Trophoblast cell (in vitro differentiated cells and primary cell): ENCODE results near the gene YOD1.

Experiments
- DNase-seq, 2 donors: peaks; one replicate each; pipeline ENCODE4 v3.0.0-alpha.2; 2016
- H2AFZ ChIP-seq: 2 replicates; pipeline ENCODE4 v1.6.1; 2013; ENCODE audit warnings: low read length, moderate library complexity, mild to moderate bottlenecking; ENCODE audit not compliant: insufficient read depth, poor library complexity
- H2AK5ac ChIP-seq: 2 replicates; pipeline ENCODE4 v1.6.1; 2013; ENCODE audit warnings: mild to moderate bottlenecking, low read length
- H2BK120ac ChIP-seq: 2 replicates; pipeline ENCODE4 v1.6.1; 2013; ENCODE audit warnings: low read length, mild to moderate bottlenecking, moderate library complexity; ENCODE audit not compliant: insufficient read depth, poor library complexity
- H2BK12ac ChIP-seq: 2 replicates; pipeline ENCODE4 v1.6.1; 2013; ENCODE audit warnings: mild to moderate bottlenecking, low read length, moderate library complexity
- H2BK5ac ChIP-seq: 2 replicates; pipeline ENCODE4 v1.6.1; 2013; ENCODE audit warnings: low read length, low read depth, moderate library complexity, mild to moderate bottlenecking; ENCODE audit not compliant: poor library complexity
- H3K14ac ChIP-seq: 2 replicates; pipeline ENCODE4 v1.6.1; 2013; ENCODE audit warnings: mild to moderate bottlenecking, low read length
- H3K18ac ChIP-seq: 2 replicates; pipeline ENCODE4 v1.6.1; 2013; ENCODE audit warnings: mild to moderate bottlenecking, low read length
- H3K23ac ChIP-seq: 2 replicates; pipeline ENCODE4 v1.6.1; 2013; ENCODE audit warnings: low read length
- H3K27ac ChIP-seq: 2 replicates; pipeline ENCODE4 v1.5.1; 2013; ENCODE audit warnings: low read depth, mild to moderate bottlenecking, inconsistent platforms, low read length, moderate library complexity
- H3K27me3 ChIP-seq: 2 replicates; pipeline ENCODE4 v1.6.1; 2013; ENCODE audit warnings: inconsistent platforms, mild to moderate bottlenecking, low read length, moderate library complexity; ENCODE audit not compliant: insufficient read depth
- H3K36me3 ChIP-seq, 2 experiments: 1 replicate in 1 of 2; 2 replicates in 1 of 2; pipeline ENCODE4 v1.6.1; 2013; ENCODE audit warnings: low read length in 2 of 2, mild to moderate bottlenecking in 2 of 2, moderate library complexity in 1 of 2; ENCODE audit not compliant: insufficient read depth in 2 of 2, control insufficient read depth in 1 of 2
- H3K4ac ChIP-seq: 2 replicates; pipeline ENCODE4 v1.6.1; 2013; ENCODE audit warnings: low read depth, mild to moderate bottlenecking, low read length, moderate library complexity
- H3K4me1 ChIP-seq, 2 experiments: 1 replicate in 1 of 2; 2 replicates in 1 of 2; pipeline ENCODE4 v1.6.1; 2013; ENCODE audit warnings: low read length in 2 of 2, mild to moderate bottlenecking in 2 of 2, moderate library complexity in 1 of 2; ENCODE audit not compliant: insufficient read depth in 2 of 2, control insufficient read depth in 1 of 2
- H3K4me2 ChIP-seq: 2 replicates; pipeline ENCODE4 v1.6.1; 2013; ENCODE audit warnings: inconsistent platforms, mild to moderate bottlenecking, low read length, moderate library complexity
- H3K4me3 ChIP-seq: 2 replicates; pipeline ENCODE4 v1.5.1; 2013; ENCODE audit warnings: mild to moderate bottlenecking, low read depth, low read length, inconsistent platforms
- H3K79me1 ChIP-seq: one replicate; pipeline ENCODE4 v1.6.1; 2013; ENCODE audit warnings: low read length
- H3K79me2 ChIP-seq: 2 replicates; pipeline ENCODE4 v1.6.1; 2013; ENCODE audit warnings: low read length, mild to moderate bottlenecking; ENCODE audit not compliant: control insufficient read depth, insufficient read depth, poor library complexity
- H3K9ac ChIP-seq: 2 replicates; pipeline ENCODE4 v1.6.1; 2013; ENCODE audit warnings: mild to moderate bottlenecking, low read length
- H3K9me3 ChIP-seq: 2 replicates; pipeline ENCODE4 v1.6.1; 2013; ENCODE audit warnings: low read depth, mild to moderate bottlenecking, control low read depth, inconsistent platforms, low read length; ENCODE audit not compliant: insufficient read depth
- H4K12ac ChIP-seq: 2 replicates; pipeline ENCODE4 v1.6.1; 2013; ENCODE audit warnings: low read depth, mild to moderate bottlenecking, low read length, moderate library complexity
- H4K8ac ChIP-seq: 2 replicates; pipeline ENCODE4 v1.6.1; 2013; ENCODE audit warnings: low read depth, mild to moderate bottlenecking, low read length, moderate library complexity
- H4K91ac ChIP-seq: one replicate; pipeline ENCODE4 v1.6.1; 2013; ENCODE audit warnings: low read depth, mild to moderate bottlenecking, low read length, moderate library complexity
- WGBS: extraction: QIAGEN DNeasy Blood & Tissue Kit; methylation state at CpG from one replicate; pipeline ENCODE4 v1.1.7; 2013; ENCODE audit warnings: missing lambda C conversion rate; ENCODE audit not compliant: insufficient read length, insufficient coverage; ENCODE audit errors: extremely low coverage; 5-methylcytosine and 5-hydroxymethylcytosine counted together

The YOD1 gene

DNA sequence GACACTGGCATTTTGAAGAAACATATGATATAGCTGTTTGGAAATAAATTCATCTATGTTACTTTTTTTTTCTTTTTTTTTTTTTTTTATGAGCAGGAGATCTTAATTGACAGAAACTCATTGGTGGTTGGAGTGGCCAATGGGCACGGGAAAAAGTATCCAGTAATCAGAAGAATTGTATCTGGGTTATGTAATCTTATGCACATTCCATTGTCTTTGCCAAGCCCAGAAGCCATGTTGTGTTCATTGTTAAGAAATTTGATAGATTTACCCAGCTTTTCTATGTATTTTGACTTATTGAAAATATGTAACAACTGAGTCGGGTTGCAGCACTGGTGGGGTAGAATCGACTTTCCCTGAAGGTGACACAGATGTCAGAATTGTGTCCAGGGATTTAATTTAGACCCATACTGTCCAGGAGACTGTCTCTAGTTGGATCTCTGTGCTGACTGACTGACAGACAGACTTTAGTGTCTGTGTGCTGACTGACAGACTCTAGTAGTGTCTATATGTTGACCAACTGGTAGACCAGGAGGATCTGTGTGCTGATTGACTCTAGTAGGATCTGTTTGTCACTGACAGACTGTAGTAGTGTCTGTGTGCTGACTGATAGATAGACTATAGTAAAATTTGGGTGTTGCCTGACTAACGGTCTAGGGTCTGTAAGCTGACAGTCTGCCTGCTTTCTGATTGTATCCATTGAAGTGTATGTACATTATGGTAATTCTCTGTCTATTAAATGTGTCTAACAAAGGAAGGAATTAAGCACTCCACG is 25.4 kb upstream of the YOD1 start:
- Histone ChIP-seq H3K27ac (no peak overlapping the region), H3K18ac (no peak overlapping the region), H3K4me1 (no peaks in the 10 kb centered on the region), H2BK120ac (no peak overlapping the region), H3K4ac (no peak overlapping the region), H3K79me1 (no peaks in the 10 kb centered on the region), H3K14ac (no peak overlapping the region), H3K4me3 (no peak overlapping the region), H4K91ac (no peak overlapping the region), H3K4me2 (no peak overlapping the region), H3K36me3 (peaks cover 6 to 9% of the 10 kb centered on the region in 2 experiments), H4K8ac (no peak overlapping the region), H3K23ac (no peak overlapping the region), H3K9ac (no peak overlapping the region), H2AFZ (no peak overlapping the region), H4K12ac (no peak overlapping the region), H3K27me3 (no peaks in the 10 kb centered on the region), H2AK5ac (no peak overlapping the region), H3K9me3 (peaks cover 2% of the 10 kb centered on the region), H3K79me2 (no peaks in the 10 kb centered on the region), H2BK5ac (no peak overlapping the region), H2BK12ac (no peak overlapping the region)
- no peak for DNase-seq
- no CpG with 5 or more reads among the region's 5 CpGs for WGBS

DNA sequence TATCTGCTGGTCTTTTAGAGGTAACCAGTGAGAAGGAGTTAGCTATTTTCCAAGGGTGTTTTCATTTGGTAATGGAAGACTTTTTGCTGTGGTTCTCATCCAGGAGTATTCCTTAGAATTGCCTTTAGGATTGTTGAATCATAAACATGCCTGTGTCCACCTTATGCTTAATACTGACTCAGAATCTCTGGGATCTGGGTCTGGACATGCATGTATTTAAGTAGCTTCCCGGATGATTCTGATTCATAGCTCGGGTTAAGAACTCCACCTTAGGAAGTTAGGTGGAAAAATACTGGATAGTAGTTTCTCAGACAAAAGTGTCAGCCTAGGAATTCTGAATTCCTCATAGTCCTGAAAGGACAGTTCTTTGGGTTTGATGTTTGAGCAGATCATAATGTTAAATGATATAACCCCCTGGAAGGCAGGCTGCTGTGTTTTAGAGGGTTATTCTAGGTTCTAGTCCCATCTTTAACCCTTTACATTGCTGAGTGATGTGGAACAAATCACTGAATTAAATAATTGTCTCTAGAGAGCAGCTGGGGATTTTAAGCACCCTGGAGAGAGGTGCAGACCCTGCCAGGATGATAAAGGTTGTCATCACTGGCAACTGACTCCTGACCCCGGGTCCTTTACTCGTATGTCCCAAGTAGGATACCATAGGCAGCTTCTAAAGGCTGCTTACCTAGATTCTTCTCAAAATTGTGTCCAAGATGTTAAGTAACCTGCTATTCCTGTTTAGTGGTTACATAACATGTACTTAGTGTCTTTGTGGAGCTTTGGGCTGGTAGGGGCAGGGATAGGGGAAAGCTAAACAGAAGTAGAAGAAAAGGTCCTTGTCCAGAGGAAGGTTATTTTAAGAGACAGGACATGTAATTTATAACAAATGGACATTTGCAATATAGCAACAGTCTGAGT is 23.2 kb upstream of the YOD1 start:
- WGBS = no CpG with 5 or more reads among the region's 4 CpGs
- no peaks in the 10 kb centered on the region for H3K79me1 ChIP-seq
- DNase-seq = peak in 1 of 2 donors; percentile 54

DNA sequence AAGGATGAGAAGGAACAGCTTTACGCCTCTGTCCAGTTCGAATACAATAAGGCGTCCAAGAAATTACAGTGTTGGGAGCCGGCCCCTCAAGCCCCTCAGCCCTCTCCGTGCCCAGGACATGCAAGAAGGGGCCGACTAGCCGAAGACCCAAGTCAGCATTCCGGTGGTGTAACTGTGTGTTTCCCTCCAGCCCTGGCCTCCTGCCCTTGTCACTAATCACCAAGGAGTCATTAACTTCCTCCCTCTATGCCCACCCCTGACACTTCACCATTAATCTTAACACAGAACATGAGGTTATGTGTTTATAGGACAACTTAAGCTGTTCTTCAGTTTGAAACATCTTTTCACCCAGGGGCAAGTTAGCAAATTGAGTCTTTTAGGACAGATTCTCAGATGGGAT is 21.2 kb upstream of the YOD1 start:
- no peak overlapping the region for H2AFZ ChIP-seq
- H3K4me3 ChIP-seq = no peak overlapping the region
- DNase-seq = no peak
- no peak overlapping the region for H2BK120ac ChIP-seq
- WGBS = no CpG with 5 or more reads among the region's 8 CpGs
- no peak overlapping the region for H4K12ac ChIP-seq
- H3K14ac ChIP-seq = no peak overlapping the region
- H3K27me3 ChIP-seq = no peaks in the 10 kb centered on the region
- no peaks in the 10 kb centered on the region for H3K9me3 ChIP-seq
- H3K36me3 ChIP-seq = peaks cover 15 to 18% of the 10 kb centered on the region in 2 experiments
- no peak overlapping the region for H3K4me2 ChIP-seq
- H2AK5ac ChIP-seq = no peak overlapping the region
- no peak overlapping the region for H3K9ac ChIP-seq
- H4K91ac ChIP-seq = no peak overlapping the region
- H3K23ac ChIP-seq = no peak overlapping the region
- H3K79me1 ChIP-seq = no peaks in the 10 kb centered on the region
- H3K18ac ChIP-seq = no peak overlapping the region
- no peak overlapping the region for H3K27ac ChIP-seq
- no peak overlapping the region for H2BK5ac ChIP-seq
- H3K4ac ChIP-seq = no peak overlapping the region
- no peaks in the 10 kb centered on the region for H3K4me1 ChIP-seq
- H4K8ac ChIP-seq = no peak overlapping the region
- no peaks in the 10 kb centered on the region for H3K79me2 ChIP-seq
- no peak overlapping the region for H2BK12ac ChIP-seq

More for the DNA sequence above, 23.2 kb upstream of the YOD1 start:
- no peak overlapping the region for H4K91ac ChIP-seq
- H3K4me3 ChIP-seq = no peak overlapping the region
- no peak overlapping the region for H2BK5ac ChIP-seq
- H3K9ac ChIP-seq = no peak overlapping the region
- H3K27me3 ChIP-seq = no peaks in the 10 kb centered on the region
- peaks cover 2% of the 10 kb centered on the region for H3K9me3 ChIP-seq
- H2AK5ac ChIP-seq = no peak overlapping the region
- no peak overlapping the region for H4K12ac ChIP-seq
- no peak overlapping the region for H3K23ac ChIP-seq
- no peak overlapping the region for H2BK120ac ChIP-seq
- H3K4me2 ChIP-seq = no peak overlapping the region
- H3K27ac ChIP-seq = no peak overlapping the region
- H3K18ac ChIP-seq = no peak overlapping the region
- no peak overlapping the region for H3K4ac ChIP-seq
- no peaks in the 10 kb centered on the region for H3K79me2 ChIP-seq
- no peak overlapping the region for H2AFZ ChIP-seq
- H3K4me1 ChIP-seq = no peaks in the 10 kb centered on the region
- no peak overlapping the region for H2BK12ac ChIP-seq
- no peak overlapping the region for H3K14ac ChIP-seq
- no peak overlapping the region for H4K8ac ChIP-seq
- H3K36me3 ChIP-seq = peaks cover 12 to 19% of the 10 kb centered on the region in 2 experiments

DNA sequence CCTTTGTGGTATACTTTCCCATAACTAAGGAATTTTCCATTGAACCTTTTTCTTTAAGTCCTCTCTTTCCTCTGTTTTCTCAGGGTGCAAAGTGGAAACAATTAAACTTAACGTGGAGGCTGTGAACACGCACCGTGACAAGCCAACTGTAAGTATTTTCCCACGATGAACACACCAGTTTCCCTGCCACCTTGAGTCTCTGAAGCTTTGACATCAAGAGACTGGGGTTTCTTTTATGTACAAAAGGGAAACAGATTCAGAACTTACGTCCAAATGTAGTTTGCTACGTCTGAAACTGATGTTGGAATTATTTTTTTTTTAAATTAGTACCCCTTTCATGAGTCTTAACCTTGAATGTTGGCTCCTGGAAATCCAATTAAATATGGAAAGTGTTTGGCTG is 20.4 kb upstream of the YOD1 start:
- Histone ChIP-seq H3K14ac (no peak overlapping the region), H2BK12ac (no peak overlapping the region), H3K9me3 (no peaks in the 10 kb centered on the region), H4K91ac (no peak overlapping the region), H3K18ac (no peak overlapping the region), H3K4me3 (no peak overlapping the region), H3K23ac (no peak overlapping the region), H3K27me3 (no peaks in the 10 kb centered on the region), H3K79me1 (no peaks in the 10 kb centered on the region), H4K12ac (no peak overlapping the region), H4K8ac (no peak overlapping the region), H3K4me2 (no peak overlapping the region), H3K4ac (no peak overlapping the region), H3K36me3 (peaks cover 15 to 18% of the 10 kb centered on the region in 2 experiments), H3K9ac (no peak overlapping the region), H2AK5ac (no peak overlapping the region), H2BK120ac (no peak overlapping the region), H2BK5ac (no peak overlapping the region), H3K4me1 (no peaks in the 10 kb centered on the region), H3K27ac (no peak overlapping the region), H2AFZ (no peak overlapping the region), H3K79me2 (no peaks in the 10 kb centered on the region)
- no peak for DNase-seq
- WGBS = no CpG with 5 or more reads among the region's 6 CpGs
